ENCODE results near the gene POP7.

DNA sequence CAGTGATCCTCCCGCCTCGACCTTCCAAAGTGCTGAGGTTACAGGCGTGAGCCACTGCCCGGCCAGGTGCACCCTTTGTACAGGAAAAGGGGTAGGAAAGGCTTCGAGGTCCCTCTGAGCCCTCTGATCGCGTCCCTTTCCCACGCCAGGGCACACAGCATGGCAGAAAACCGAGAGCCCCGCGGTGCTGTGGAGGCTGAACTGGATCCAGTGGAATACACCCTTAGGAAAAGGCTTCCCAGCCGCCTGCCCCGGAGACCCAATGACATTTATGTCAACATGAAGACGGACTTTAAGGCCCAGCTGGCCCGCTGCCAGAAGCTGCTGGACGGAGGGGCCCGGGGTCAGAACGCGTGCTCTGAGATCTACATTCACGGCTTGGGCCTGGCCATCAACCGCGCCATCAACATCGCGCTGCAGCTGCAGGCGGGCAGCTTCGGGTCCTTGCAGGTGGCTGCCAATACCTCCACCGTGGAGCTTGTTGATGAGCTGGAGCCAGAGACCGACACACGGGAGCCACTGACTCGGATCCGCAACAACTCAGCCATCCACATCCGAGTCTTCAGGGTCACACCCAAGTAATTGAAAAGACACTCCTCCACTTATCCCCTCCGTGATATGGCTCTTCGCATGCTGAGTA lies 871 bp downstream of the POP7 start:
- TF ChIP-seq, protein P1, sequence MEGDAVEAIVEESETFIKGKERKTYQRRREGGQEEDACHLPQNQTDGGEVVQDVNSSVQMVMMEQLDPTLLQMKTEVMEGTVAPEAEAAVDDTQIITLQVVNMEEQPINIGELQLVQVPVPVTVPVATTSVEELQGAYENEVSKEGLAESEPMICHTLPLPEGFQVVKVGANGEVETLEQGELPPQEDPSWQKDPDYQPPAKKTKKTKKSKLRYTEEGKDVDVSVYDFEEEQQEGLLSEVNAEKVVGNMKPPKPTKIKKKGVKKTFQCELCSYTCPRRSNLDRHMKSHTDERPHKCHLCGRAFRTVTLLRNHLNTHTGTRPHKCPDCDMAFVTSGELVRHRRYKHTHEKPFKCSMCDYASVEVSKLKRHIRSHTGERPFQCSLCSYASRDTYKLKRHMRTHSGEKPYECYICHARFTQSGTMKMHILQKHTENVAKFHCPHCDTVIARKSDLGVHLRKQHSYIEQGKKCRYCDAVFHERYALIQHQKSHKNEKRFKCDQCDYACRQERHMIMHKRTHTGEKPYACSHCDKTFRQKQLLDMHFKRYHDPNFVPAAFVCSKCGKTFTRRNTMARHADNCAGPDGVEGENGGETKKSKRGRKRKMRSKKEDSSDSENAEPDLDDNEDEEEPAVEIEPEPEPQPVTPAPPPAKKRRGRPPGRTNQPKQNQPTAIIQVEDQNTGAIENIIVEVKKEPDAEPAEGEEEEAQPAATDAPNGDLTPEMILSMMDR (IDR thresholded peaks at IDR 0.05), result no peak
- no peak for TF ChIP-seq POLR2A (IDR thresholded peaks at IDR 0.05)

All from right lobe of liver (tissue), 4 donors.